ENCODE measurements around the gene PIK3C2A. TPM values are rescaled to one million over a fixed set of nuclear protein-coding genes. Genes with fewer than 3 reads are reported as not detected.

The PIK3C2A gene
- total RNA-seq (ENCODE audit: unreplicated experiment), result 84.6 TPM
- long read RNA-seq, partial matches to known transcripts, result 0 of 3 reads
- long read RNA-seq, other reads (novel, unspliced or antisense), result 3 of 3 reads

GRCh38 chr11:17207317-17208256 is at the start of gene PIK3C2A:
Gene PIK3C2A, minus strand, starts transcription at chr11:17207986. Its CDS starts 38,245 bp downstream, at chr11:17169741.
- Mint-ChIP-seq H3K9me3 (ENCODE audit: unreplicated experiment) (no peaks in the 10 kb centered on the region), H3K36me3 (ENCODE audit: low read depth, unreplicated experiment) (peaks cover 6% of the 10 kb centered on the region), H3K4me1 (ENCODE audit: unreplicated experiment) (peaks cover 36% of the 10 kb centered on the region), H3K4me3 (ENCODE audit: unreplicated experiment) (peak within 1 kb of the TSS; percentile 98), H3K27me3 (ENCODE audit: unreplicated experiment) (peaks cover 11% of the 10 kb centered on the region), H3K27ac (ENCODE audit: unreplicated experiment) (peak within 1 kb of the TSS; percentile 94)
- peak; percentile 96 for DNase-seq (ENCODE audit: low spot score)
- TF ChIP-seq CTCF (IDR thresholded peaks at IDR 0.05; ENCODE audit: unreplicated experiment), result no peak

GRCh38 chr11:17257196-17257595 is 49.4 kb upstream of the PIK3C2A start:
- Mint-ChIP-seq H3K36me3 (ENCODE audit: low read depth, unreplicated experiment) (no peaks in the 10 kb centered on the region), H3K4me1 (ENCODE audit: unreplicated experiment) (no peaks in the 10 kb centered on the region), H3K4me3 (ENCODE audit: unreplicated experiment) (no peak overlapping the region), H3K9me3 (ENCODE audit: unreplicated experiment) (no peaks in the 10 kb centered on the region), H3K27ac (ENCODE audit: unreplicated experiment) (no peak overlapping the region), H3K27me3 (ENCODE audit: unreplicated experiment) (peaks cover 1% of the 10 kb centered on the region)
- TF ChIP-seq CTCF (IDR thresholded peaks at IDR 0.05; ENCODE audit: unreplicated experiment), result no peak
- no peak for DNase-seq (ENCODE audit: low spot score)

GRCh38 chr11:17256512-17256911 is 48.7 kb upstream of the PIK3C2A start:
- H3K4me1 Mint-ChIP-seq (ENCODE audit: unreplicated experiment), result no peaks in the 10 kb centered on the region
- no peak for TF ChIP-seq CTCF (IDR thresholded peaks at IDR 0.05; ENCODE audit: unreplicated experiment)
- no peaks in the 10 kb centered on the region for H3K9me3 Mint-ChIP-seq (ENCODE audit: unreplicated experiment)
- DNase-seq (ENCODE audit: low spot score), result no peak
- H3K27ac Mint-ChIP-seq (ENCODE audit: unreplicated experiment), result no peak overlapping the region
- H3K27me3 Mint-ChIP-seq (ENCODE audit: unreplicated experiment), result peaks cover 1% of the 10 kb centered on the region
- no peak overlapping the region for H3K4me3 Mint-ChIP-seq (ENCODE audit: unreplicated experiment)
- no peaks in the 10 kb centered on the region for H3K36me3 Mint-ChIP-seq (ENCODE audit: low read depth, unreplicated experiment)

- H3K4me3 Mint-ChIP-seq (ENCODE audit: unreplicated experiment), result no peak overlapping the region
- no peaks in the 10 kb centered on the region for H3K36me3 Mint-ChIP-seq (ENCODE audit: low read depth, unreplicated experiment)
- H3K9me3 Mint-ChIP-seq (ENCODE audit: unreplicated experiment), result no peaks in the 10 kb centered on the region
- DNase-seq (ENCODE audit: low spot score), result no peak
- no peak overlapping the region for H3K27ac Mint-ChIP-seq (ENCODE audit: unreplicated experiment)
- no peaks in the 10 kb centered on the region for H3K4me1 Mint-ChIP-seq (ENCODE audit: unreplicated experiment)
- no peaks in the 10 kb centered on the region for H3K27me3 Mint-ChIP-seq (ENCODE audit: unreplicated experiment)
- TF ChIP-seq CTCF (IDR thresholded peaks at IDR 0.05; ENCODE audit: unreplicated experiment), result no peak
Measured at GRCh38 chr11:17252704-17253103, 44.9 kb upstream of the PIK3C2A start.

Data from endothelial cell (in vitro differentiated cells).